Breast epithelium (tissue), 4 donors: Measurements from ENCODE around the gene CPPED1. TPM values are rescaled to one million over a fixed set of nuclear protein-coding genes. Genes with fewer than 3 reads are reported as not detected.

Experiments used
- DNase-seq, 2 donors: peaks; one replicate each; pipeline ENCODE4 v3.0.0-alpha.2; 2019; ENCODE audit warnings: low spot score in 2 of 2
- H3K27ac ChIP-seq, 2 donors: fragments of 200-600 bp; sonication (generic) in 1 of 2; one replicate each; pipeline ENCODE4 v1.5.1; 2016 to 2019; ENCODE audit warnings: mild to moderate bottlenecking in 1 of 2
- H3K27me3 ChIP-seq, 2 donors: fragments of 200-600 bp; sonication (generic) in 1 of 2; one replicate each; pipeline versions ENCODE4 v1.5.1 to v1.6.0; 2017 to 2019; ENCODE audit warnings: control low read depth in 1 of 2, mild to moderate bottlenecking in 1 of 2
- H3K36me3 ChIP-seq: fragments of 200-600 bp; one replicate; pipeline ENCODE4 v1.5.1; 2019
- H3K4me1 ChIP-seq, 2 donors: fragments of 200-600 bp; sonication (generic); one replicate each; pipeline ENCODE4 v1.5.1; 2016 to 2019; ENCODE audit warnings: control low read depth in 1 of 2
- H3K4me3 ChIP-seq, 3 donors: fragments of 200-600 bp; sonication (generic); 1 replicate in 2 of 3; 2 replicates in 1 of 3; pipeline ENCODE4 v1.5.1; 2016 to 2019; ENCODE audit warnings: mild to moderate bottlenecking in 3 of 3, moderate library complexity in 2 of 3
- H3K9me3 ChIP-seq, 2 donors: fragments of 200-600 bp; sonication (generic) in 1 of 2; one replicate each; pipeline ENCODE4 v1.5.1; 2016 to 2019; ENCODE audit warnings: control low read depth in 1 of 2
- POLR2A ChIP-seq: fragments of 450-650 bp; IDR thresholded peaks from one replicate; pipeline ENCODE4 v1.6.1; 2016; ENCODE audit warnings: antibody characterized with exemption, mild to moderate bottlenecking, moderate library complexity
- POLR2AphosphoS5 ChIP-seq, 3 donors: sonication (generic); formaldehyde crosslinking; IDR thresholded peaks; one replicate each; pipeline ENCODE4 v1.6.1; 2017; ENCODE audit warnings: antibody characterized with exemption in 3 of 3
- intact Hi-C: fragments of 100-400 bp; cut with DNase I; formaldehyde crosslinking; loops from one replicate; pipeline ENCODE4 v1.15.1; 2023; ENCODE audit warnings: low total_unique reads
- total RNA-seq, 3 donors: library from RNA; depleted of rRNA; stranded (reverse); fragments of >200 nt; gene quantifications; one replicate each; pipeline ENCODE4 v1.1.0, GENCODE V29; 2016
- TF ChIP-seq, protein P1 (sequence below), 3 donors: fragments of 450-650 bp; IDR thresholded peaks; one replicate each; pipeline ENCODE4 v1.5.1; 2016 to 2017; ENCODE audit warnings: antibody characterized with exemption in 3 of 3, mild to moderate bottlenecking in 3 of 3, moderate library complexity in 3 of 3

The CPPED1 gene
- total RNA-seq, 3 donors from 2014 or later: 9.2 to 23.0 (median 16.4) TPM

DNA sequence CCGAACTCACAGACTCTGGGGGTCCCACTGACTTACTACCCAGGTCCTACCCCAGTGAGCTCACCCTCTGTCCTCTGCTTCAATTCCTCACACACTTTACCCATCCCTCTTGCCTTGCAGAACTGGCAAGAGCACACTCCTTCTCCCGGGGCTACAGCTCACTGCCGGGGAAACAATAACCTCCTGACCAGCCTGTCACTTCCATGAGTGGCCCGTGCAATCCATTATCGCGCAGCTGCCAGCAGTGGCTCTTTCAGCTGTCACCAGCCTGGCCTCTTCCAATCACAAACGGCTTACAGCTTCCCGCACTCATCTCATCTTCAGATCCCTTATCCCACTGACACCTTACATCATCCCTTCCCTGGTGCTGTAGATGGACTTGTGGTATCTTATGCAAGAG, 79.5 kb downstream of the CPPED1 start:
- TF ChIP-seq, protein P1, sequence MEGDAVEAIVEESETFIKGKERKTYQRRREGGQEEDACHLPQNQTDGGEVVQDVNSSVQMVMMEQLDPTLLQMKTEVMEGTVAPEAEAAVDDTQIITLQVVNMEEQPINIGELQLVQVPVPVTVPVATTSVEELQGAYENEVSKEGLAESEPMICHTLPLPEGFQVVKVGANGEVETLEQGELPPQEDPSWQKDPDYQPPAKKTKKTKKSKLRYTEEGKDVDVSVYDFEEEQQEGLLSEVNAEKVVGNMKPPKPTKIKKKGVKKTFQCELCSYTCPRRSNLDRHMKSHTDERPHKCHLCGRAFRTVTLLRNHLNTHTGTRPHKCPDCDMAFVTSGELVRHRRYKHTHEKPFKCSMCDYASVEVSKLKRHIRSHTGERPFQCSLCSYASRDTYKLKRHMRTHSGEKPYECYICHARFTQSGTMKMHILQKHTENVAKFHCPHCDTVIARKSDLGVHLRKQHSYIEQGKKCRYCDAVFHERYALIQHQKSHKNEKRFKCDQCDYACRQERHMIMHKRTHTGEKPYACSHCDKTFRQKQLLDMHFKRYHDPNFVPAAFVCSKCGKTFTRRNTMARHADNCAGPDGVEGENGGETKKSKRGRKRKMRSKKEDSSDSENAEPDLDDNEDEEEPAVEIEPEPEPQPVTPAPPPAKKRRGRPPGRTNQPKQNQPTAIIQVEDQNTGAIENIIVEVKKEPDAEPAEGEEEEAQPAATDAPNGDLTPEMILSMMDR (IDR thresholded peaks at IDR 0.05): no peak
- intact Hi-C loops: no loop called here
- no peaks in the 10 kb centered on the region for H3K36me3 ChIP-seq

DNA sequence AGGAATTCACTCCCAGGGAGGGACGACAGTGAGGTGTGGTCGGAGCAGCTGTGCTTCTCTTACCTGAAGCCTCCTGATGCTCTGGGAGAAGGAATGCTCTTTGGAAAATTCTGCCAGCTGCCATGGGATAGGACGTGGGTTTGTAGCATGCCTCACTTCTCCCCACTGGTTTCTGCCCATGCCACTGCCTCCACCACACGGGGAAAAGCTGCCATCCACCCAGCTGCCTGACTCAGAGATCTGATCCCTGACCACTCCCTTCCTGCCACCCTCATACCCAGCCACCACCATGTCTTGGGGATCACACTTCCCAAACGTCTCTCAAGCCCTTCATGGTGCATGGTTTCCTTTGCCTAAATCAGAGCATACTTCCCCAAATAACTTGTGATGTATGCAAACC, 80.0 kb downstream of the CPPED1 start:
- H3K27me3 ChIP-seq: no peaks in the 10 kb centered on the region
- no peak overlapping the region for H3K4me3 ChIP-seq
- H3K36me3 ChIP-seq: no peaks in the 10 kb centered on the region
- no peaks in the 10 kb centered on the region for H3K4me1 ChIP-seq
- peaks cover 0 to 7% of the 10 kb centered on the region in 2 donors for H3K9me3 ChIP-seq
- no peak for DNase-seq
- no peak overlapping the region for H3K27ac ChIP-seq
- intact Hi-C loops: no loop called here
- TF ChIP-seq POLR2A (no peak), POLR2AphosphoS5 (IDR thresholded peaks at IDR 0.05) (no peak)
- TF ChIP-seq, protein P1 (IDR thresholded peaks at IDR 0.05): no peak

More for the DNA sequence above, 79.5 kb downstream of the CPPED1 start:
- Histone ChIP-seq H3K4me3 (no peak overlapping the region), H3K9me3 (peaks cover 0 to 2% of the 10 kb centered on the region in 2 donors), H3K27ac (no peak overlapping the region), H3K4me1 (no peaks in the 10 kb centered on the region), H3K27me3 (no peaks in the 10 kb centered on the region)
- DNase-seq: no peak

DNA sequence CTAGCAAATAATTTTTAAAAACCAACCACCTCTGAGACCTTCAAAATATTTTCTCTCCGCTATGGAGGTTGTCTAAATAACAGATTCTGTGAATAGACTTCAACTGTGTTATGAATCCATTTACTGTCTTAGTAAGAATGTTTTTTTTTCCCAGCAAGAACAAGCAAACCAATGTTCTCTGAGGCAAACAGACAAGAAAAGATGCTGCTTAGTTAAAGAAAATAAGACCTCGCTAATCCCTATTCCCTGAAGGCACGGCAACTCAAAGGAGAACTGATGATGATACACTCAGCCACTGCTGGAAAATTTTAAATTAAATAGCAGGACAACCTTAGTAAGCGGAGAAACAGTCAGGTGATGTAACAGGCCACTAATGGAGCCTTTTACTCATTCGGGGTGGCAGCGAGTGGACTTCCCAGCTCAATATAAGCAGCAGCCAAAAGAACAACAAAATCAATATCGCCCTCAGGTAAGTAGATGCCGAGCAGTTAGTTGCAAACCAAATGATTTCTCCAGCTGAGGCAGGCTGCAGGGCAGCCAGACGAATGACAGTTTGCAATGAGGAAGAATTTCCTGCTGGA, 81.8 kb downstream of the CPPED1 start:
- TF ChIP-seq, protein P1 (IDR thresholded peaks at IDR 0.05): no peak
- no peak for TF ChIP-seq POLR2A
- DNase-seq: no peak
- Histone ChIP-seq H3K4me1 (no peaks in the 10 kb centered on the region), H3K36me3 (no peaks in the 10 kb centered on the region), H3K9me3 (peaks cover 0 to 8% of the 10 kb centered on the region in 2 donors), H3K27me3 (no peaks in the 10 kb centered on the region), H3K4me3 (no peak overlapping the region), H3K27ac (no peak overlapping the region)
- intact Hi-C loops: no loop called here

DNA sequence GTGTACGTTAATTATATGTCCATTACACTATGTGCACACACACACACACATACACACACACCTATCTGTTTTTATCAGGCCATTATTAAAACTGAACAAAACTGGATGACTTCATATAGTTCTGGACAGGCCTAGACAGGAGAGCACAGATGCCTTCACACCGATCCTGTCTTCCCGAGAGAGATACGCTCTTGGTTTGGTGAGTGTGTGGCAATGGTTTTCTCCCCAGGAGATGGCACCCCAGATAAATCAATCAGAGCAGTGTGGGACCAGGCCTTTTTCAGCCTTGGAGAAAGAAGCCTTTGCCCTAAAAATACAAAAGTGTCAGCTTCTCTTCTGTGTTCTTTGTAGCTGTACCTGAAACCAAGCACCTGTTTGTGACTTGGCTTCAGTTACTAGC, 83.7 kb downstream of the CPPED1 start:
- H3K4me3 ChIP-seq: no peak overlapping the region
- no peaks in the 10 kb centered on the region for H3K27me3 ChIP-seq
- peaks cover 0 to 8% of the 10 kb centered on the region in 2 donors for H3K9me3 ChIP-seq
- intact Hi-C loops: no loop called here
- no peak for DNase-seq
- TF ChIP-seq POLR2A (no peak), POLR2AphosphoS5 (IDR thresholded peaks at IDR 0.05) (no peak)
- TF ChIP-seq, protein P1 (IDR thresholded peaks at IDR 0.05): no peak
- H3K36me3 ChIP-seq: no peaks in the 10 kb centered on the region
- no peak overlapping the region for H3K27ac ChIP-seq
- no peaks in the 10 kb centered on the region for H3K4me1 ChIP-seq

DNA sequence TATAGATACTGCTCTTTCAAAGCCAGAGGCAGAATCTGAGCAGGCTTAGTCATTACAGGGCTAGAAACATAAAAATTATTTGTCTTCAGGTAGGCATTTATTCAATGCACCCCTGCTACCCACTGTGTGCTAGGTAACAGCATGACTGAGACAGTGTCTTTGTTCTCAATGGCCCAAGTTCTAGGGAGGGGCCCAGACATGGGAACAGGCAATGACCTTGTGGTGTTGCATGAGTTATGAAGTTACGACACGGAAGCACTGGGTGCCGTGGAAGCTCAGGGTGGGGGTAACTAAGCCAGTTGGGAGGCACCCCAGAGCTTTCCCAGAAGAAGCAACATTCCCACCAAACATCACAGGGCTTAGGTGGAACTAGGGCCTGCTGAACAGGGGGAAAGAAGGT, 87.0 kb downstream of the CPPED1 start:
- Histone ChIP-seq H3K4me1 (no peaks in the 10 kb centered on the region), H3K27ac (no peak overlapping the region), H3K36me3 (no peaks in the 10 kb centered on the region), H3K4me3 (no peak overlapping the region), H3K27me3 (no peaks in the 10 kb centered on the region), H3K9me3 (peaks cover 0 to 8% of the 10 kb centered on the region in 2 donors)
- TF ChIP-seq, protein P1 (IDR thresholded peaks at IDR 0.05): no peak
- TF ChIP-seq POLR2AphosphoS5 (IDR thresholded peaks at IDR 0.05) (no peak), POLR2A (no peak)
- DNase-seq: no peak
- intact Hi-C loops: no loop called here
